Measurements from ENCODE around the gene C2CD2L.
"Not testable (repeated sequence)": the region's sequence is repeated elsewhere in the genome, so short reads cannot be mapped to it uniquely, and the experiment has no call there.

C2CD2L gene

GRCh38 chr11:119134389-119134978, 27.3 kb downstream of the C2CD2L start:
- Mint-ChIP-seq H3K4me3 (no peak overlapping the region), H3K4me1 (no peaks in the 10 kb centered on the region), H3K27me3 (ENCODE audit: low read depth, poor library complexity) (peaks cover 27% of the 10 kb centered on the region), H3K9me3 (no peaks in the 10 kb centered on the region), H3K27ac (no peak overlapping the region), H3K36me3 (ENCODE audit: low read depth) (peaks cover 45% of the 10 kb centered on the region)
- no peak for DNase-seq
- TF ChIP-seq, protein P1, sequence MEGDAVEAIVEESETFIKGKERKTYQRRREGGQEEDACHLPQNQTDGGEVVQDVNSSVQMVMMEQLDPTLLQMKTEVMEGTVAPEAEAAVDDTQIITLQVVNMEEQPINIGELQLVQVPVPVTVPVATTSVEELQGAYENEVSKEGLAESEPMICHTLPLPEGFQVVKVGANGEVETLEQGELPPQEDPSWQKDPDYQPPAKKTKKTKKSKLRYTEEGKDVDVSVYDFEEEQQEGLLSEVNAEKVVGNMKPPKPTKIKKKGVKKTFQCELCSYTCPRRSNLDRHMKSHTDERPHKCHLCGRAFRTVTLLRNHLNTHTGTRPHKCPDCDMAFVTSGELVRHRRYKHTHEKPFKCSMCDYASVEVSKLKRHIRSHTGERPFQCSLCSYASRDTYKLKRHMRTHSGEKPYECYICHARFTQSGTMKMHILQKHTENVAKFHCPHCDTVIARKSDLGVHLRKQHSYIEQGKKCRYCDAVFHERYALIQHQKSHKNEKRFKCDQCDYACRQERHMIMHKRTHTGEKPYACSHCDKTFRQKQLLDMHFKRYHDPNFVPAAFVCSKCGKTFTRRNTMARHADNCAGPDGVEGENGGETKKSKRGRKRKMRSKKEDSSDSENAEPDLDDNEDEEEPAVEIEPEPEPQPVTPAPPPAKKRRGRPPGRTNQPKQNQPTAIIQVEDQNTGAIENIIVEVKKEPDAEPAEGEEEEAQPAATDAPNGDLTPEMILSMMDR (IDR thresholded peaks at IDR 0.05), result peak; percentile 43

DNA sequence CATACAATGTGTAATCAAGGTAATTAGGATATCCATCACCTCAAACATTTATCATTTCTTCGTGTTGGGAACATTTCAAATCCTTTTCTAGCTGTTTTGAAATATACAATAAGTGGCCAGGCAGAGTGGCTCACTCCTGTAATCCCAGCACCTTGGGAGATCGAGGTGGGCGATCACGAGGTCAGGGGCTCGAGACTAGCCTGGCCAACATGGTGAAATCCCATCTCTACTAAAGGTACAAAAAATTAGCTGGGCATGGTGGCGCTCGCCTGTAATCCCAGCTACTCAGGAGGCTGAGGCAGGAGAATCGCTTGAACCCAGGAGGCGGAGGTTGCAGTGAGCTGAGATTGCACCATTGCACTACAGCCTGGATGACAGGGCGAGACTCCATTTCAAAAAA, 32.1 kb downstream of the C2CD2L start:
- not testable (repeated sequence) for DNase-seq; H3K4me1 Mint-ChIP-seq; H3K36me3 Mint-ChIP-seq (ENCODE audit: low read depth); H3K9me3 Mint-ChIP-seq; H3K27ac Mint-ChIP-seq; H3K4me3 Mint-ChIP-seq
- H3K27me3 Mint-ChIP-seq (ENCODE audit: low read depth, poor library complexity), result peaks cover 41% of the 10 kb centered on the region

DNA sequence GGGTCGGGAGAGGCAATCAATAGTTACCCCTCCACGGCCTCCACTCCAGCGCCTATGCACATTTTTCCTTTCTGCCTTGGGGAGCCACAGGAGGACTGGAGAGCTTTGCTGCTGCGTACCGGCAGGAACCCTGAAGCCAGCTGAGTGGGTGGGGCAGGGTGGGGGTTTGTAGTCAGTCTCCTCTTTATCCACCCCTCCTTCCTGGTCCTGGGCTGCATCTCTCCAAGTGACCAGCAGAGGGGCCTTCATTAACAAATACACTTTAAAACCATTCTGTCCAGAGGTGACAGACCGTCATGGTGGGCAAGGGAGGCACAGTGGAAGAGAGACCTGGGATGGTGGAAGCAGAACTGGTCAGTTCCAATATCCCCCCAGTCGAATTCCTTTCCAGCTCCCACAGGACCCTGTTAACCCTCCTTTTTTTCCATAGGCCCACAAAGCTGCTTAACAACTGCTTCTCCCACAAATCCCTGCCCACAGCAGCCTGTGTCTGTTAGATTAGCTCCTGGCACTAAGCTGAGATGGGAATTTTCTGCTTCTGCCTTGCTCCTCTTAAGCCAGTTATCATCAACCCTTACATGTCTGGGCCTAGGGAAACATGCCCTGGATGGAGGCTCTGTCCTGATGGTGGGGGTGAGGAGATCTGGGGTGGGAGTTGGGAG, 37.8 kb downstream of the C2CD2L start:
- peaks cover 65% of the 10 kb centered on the region for H3K27me3 Mint-ChIP-seq (ENCODE audit: low read depth, poor library complexity)
- peak; percentile 69 for DNase-seq
- H3K4me3 Mint-ChIP-seq, result no peak overlapping the region
- no peak overlapping the region for H3K27ac Mint-ChIP-seq
- TF ChIP-seq, protein P1 (IDR thresholded peaks at IDR 0.05), result peak; percentile 64
- H3K9me3 Mint-ChIP-seq, result no peaks in the 10 kb centered on the region
- no peaks in the 10 kb centered on the region for H3K36me3 Mint-ChIP-seq (ENCODE audit: low read depth)
- H3K4me1 Mint-ChIP-seq, result peaks cover 26% of the 10 kb centered on the region

GRCh38 chr11:119145551-119145950, 38.4 kb downstream of the C2CD2L start:
- H3K27me3 Mint-ChIP-seq (ENCODE audit: low read depth, poor library complexity), result peaks cover 71% of the 10 kb centered on the region

GRCh38 chr11:119147604-119148333, 40.6 kb downstream of the C2CD2L start:
- H3K36me3 Mint-ChIP-seq (ENCODE audit: low read depth), result no peaks in the 10 kb centered on the region
- TF ChIP-seq, protein P1 (IDR thresholded peaks at IDR 0.05), result no peak
- H3K4me1 Mint-ChIP-seq, result peaks cover 26% of the 10 kb centered on the region
- peak overlapping the region; percentile 82 for H3K4me3 Mint-ChIP-seq
- DNase-seq, result no peak
- no peak overlapping the region for H3K27ac Mint-ChIP-seq
- H3K27me3 Mint-ChIP-seq (ENCODE audit: low read depth, poor library complexity), result peaks cover 82% of the 10 kb centered on the region
- H3K9me3 Mint-ChIP-seq, result no peaks in the 10 kb centered on the region

More at GRCh38 chr11:119145551-119145950, 38.4 kb downstream of the C2CD2L start:
- no peak for DNase-seq
- no peaks in the 10 kb centered on the region for H3K9me3 Mint-ChIP-seq
- TF ChIP-seq, protein P1 (IDR thresholded peaks at IDR 0.05), result no peak
- H3K4me3 Mint-ChIP-seq, result no peak overlapping the region
- no peaks in the 10 kb centered on the region for H3K36me3 Mint-ChIP-seq (ENCODE audit: low read depth)
- H3K27ac Mint-ChIP-seq, result no peak overlapping the region
- peaks cover 26% of the 10 kb centered on the region for H3K4me1 Mint-ChIP-seq

GRCh38 chr11:119148720-119149017, 41.5 kb downstream of the C2CD2L start:
- Mint-ChIP-seq H3K9me3 (no peaks in the 10 kb centered on the region), H3K36me3 (ENCODE audit: low read depth) (no peaks in the 10 kb centered on the region), H3K4me1 (peaks cover 21% of the 10 kb centered on the region), H3K27me3 (ENCODE audit: low read depth, poor library complexity) (peaks cover 82% of the 10 kb centered on the region), H3K27ac (no peak overlapping the region), H3K4me3 (peak overlapping the region; percentile 82)
- TF ChIP-seq, protein P1 (IDR thresholded peaks at IDR 0.05), result no peak
- DNase-seq, result no peak
